NCI-H1436 (cell line): ENCODE results near the gene RPS8.
A peak's percentile ranks its signal among the peaks of the same experiment; 100 is the strongest.
"Not testable (repeated sequence)": the region's sequence is repeated elsewhere in the genome, so short reads cannot be mapped to it uniquely, and the experiment has no call there.

Experiments used
- DNase-seq: peaks from one replicate; lab custom pipeline; 2025; lab: John Stamatoyannopoulos, UW

RPS8 gene

DNA sequence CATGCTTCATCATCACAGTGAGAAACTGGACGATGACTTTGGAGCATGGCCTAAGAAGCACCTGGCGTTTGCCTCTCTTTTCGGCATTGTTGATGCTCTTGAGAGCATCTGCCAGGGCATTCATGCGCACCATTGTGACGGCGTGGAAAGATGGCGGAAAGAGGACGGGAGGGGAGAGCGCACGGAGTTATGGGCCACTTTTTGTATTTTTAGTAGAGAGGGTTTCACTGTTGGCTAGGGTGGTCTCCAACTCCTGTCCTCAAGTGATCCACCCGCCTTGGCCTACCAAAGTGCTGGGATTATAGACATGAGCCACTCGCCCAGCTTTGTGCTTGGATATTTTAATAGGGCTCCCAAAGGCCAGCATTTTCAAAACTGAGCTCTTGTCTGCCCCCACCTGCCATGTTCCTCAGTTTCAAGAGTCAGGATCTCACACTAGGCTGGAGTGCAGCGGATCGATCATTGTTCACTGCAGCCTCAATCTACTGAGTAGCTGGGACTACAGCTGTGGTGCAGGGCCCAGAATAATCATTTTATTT is 5.3 kb downstream of the RPS8 start:
- DNase-seq = no peak

DNA sequence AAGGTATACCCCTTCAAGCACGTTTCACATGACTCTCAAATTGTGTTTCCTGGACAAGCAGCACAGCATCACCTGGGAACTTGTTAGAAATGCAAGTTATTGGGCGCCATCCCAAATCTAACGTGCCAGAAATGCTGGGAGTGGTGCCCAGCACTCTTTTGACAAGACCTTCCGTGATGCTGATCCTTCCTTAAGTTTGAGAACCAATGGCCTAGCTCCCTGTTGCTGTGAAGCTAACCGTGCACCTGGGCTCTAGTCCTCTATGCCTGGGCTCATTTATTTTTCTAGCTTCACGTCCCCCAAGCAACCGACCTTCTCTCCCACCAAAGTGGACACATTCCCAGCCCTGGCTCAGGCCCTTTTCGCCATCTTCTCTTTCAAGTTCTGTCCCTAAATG is 8.4 kb downstream of the RPS8 start:
- no peak for DNase-seq

DNA sequence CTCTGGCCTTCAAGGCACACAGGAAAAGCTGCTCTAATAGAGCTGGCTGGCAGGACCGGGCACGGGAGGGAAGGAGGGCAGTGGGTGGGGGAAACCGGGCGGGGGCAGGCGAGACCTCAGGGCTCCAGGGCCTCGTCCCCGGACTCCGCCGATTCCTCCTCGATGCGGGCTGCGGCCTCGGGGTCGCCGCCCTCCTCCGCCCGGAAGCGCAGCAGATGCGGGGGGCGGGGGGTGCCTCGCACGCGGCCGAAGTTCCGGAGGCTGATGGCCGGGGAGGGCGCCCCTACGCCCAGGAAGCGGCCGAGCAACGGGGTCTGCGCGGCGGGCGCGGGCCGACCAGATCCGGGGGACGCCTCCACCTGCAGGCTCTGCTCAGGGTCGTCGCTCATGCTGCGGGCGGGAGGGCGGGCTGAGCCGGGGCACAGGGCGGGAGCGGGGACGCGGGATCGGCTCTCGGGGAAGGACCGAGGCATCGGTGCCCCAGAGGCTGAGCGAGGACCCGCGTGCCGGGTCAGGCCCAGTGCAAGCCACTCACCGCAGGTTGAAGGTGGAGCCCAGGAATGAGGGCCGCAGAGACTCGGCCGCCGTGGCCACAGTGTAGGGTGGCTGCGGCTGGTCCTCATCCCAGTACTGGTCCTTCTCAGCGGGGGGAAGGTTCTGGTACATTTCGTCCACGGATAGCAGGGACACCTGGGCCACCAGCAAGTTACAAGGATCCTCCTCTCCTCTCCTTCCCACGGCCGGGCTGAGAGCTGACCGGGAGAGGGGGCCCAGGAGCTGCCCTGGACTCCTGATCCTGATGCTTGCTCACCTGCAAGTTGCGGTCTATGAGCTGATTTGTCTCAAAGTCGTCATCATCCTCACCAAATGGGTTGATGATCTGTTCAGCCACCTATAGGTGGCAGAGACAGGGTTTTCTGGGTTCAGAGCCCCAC is 9.0 kb downstream of the RPS8 start:
- DNase-seq = no peak

DNA sequence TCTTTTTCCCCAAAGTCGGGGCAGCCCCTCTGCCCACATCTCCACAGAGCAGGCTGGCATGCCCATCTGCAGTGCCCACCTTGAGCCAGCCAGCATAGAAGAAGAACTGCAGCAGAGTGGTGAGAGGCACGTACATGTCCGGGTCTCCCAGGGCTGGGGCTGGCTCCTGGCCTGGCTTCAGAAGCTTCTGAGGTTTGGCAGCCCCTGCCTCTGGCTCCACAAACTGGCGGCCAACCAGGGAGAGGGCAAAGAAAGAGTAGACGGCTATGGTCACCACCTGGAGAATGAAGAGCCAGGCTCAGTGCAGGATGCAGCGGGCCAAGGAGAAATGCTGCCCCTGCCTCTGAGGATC is 9.7 kb downstream of the RPS8 start:
- no peak for DNase-seq

DNA sequence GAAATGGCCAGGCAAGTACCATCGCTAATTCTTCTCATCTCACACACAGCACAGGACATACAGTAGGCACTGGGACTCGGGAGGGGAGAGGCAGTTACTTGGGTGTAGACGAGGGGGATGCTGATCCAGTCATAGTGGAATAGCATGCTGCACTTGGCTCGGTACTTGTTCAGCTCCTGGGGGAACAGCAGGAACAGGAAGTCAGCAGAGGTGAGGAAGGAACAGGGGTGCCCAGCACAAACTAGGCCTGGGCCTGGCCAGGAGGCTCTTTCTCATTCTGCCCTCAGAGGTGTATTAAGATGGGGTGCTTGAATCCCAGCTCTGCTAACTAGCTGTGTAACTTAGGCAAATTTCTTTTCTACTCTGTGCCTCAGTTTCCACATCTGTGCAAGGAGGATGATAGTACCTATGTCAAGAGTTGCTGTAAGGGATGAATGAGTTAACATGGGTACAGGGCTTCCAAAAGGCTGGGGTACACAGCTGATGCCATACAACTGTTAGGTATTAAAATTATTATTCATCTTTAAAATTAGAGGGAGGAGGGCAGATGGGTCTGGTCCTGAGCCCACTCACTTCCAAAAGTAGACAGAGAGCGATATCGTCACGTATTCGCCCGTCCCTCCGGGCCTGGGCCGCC is 10.3 kb downstream of the RPS8 start:
- no peak for DNase-seq

DNA sequence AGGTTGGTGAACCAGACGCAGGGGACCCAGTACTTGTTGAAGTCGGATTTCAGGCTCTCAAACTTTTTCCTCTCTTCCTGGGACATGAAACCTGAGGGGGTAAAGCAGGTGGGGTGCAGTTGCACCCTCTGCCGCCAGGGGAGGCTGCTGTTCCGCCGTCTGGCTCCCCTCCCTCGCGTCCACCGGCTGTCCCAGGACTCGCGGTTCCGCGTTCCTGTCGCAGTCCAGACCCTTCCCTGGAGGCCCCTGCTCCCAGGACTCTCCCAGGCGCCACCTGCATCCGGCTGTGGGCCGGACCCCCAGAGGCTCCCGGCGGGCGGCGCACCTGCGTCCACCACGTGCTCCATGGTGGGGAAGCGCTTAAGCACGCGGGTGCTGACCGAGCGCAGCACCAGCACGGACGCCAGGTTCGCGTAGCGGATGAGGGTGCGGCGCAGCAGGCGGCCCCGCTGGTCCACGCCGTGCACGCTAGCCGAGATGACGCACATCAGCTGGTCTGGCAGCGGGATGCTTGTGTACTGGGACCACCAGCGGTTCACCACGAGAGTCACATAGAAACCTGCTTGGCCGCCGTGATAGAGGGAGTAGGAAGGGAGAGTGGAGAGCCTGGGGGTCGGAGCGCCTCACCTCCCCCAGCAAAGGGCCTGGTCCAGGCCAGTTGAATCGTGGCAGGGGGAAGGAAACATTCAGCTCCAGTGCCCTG is 10.9 kb downstream of the RPS8 start:
- DNase-seq = peak; percentile 45

DNA sequence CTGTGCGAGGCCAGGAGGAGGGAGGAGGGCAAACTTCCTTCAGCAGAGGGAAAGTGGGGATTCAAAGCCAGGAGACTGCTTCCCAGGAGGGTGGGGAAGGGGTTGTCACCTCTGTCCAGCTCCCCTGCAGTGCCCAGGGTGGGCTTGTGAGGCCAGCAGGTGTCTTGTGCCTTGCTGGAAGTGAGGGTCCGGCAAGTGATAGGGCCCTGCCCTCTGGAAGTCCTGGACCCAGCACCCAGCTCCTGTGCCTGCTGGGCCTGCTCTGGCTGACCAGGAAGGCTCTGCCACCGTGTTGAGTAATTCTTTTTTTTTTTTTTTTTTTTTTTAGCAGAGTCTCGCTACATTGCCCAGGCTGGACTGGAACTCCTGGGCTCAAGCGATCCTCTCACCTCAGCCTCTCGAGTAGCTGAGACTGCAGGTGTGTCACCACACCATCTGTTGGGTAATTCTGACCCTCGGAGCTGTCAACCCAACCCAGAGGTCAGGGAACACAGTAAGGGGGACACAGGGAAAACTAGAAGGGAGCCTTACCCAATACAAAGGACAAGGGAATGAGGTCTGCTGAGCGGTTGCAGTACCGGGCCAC is 11.6 kb downstream of the RPS8 start:
- DNase-seq = no peak

DNA sequence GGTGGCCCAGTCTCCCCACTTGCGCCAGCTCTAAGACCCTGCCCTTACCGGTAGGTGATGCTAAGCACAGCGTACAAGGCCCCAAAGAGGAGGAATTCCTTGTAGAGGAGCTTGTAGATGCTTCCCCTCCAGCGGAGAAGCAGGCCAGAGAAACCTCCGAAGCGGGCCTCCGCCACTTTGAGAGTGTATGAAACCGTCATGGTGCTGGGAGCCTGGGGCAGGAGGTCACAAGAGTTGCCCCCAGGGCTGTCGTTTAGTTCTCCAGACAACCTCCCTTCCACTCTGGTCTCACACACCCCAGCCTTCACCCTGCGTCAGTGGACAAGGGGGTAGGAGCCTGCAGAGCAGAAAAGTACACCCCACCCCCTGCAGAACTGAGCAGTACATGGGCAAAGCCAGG is 12.2 kb downstream of the RPS8 start:
- DNase-seq = no peak

DNA sequence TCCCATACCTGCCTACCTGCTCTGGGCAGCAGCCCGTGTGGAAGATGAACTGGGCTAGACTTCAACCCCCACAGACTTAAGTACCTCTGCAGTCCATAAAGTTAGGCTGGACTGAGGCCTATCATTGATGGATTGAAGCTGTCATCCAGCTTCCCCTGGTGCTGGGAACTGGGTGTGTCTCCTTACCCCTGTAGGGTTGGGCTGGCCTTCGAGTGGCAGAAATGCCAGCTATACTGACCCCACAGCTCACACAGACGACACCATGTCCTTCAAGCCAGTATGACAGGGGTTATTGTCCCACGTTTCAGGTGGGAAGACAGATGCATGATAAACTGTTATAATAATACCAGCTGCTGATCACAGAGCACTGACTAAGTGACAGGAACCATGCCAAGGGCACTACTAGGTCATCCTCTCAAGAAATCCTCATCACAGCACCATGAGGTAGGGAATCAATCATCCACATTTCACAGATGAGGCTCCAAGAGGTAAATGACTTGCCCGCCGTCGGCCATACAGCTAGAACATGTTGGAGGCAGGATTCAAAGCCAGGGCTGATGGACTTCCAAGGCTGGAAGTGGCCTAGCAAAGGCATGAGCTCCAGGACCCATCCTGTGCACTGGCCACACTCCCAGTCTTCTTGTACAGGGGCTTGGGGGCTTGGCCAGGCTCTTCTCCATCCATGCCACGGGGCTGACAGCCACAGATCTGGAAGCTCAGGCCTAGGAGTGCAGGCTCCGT is 12.9 kb downstream of the RPS8 start, which contains the start of gene BEST4:
Gene BEST4, minus strand, starts transcription at position 51 of the 741 bp plus-strand sequence. CDS start 465 bp downstream, outside the sequence.
- DNase-seq = no peak

DNA sequence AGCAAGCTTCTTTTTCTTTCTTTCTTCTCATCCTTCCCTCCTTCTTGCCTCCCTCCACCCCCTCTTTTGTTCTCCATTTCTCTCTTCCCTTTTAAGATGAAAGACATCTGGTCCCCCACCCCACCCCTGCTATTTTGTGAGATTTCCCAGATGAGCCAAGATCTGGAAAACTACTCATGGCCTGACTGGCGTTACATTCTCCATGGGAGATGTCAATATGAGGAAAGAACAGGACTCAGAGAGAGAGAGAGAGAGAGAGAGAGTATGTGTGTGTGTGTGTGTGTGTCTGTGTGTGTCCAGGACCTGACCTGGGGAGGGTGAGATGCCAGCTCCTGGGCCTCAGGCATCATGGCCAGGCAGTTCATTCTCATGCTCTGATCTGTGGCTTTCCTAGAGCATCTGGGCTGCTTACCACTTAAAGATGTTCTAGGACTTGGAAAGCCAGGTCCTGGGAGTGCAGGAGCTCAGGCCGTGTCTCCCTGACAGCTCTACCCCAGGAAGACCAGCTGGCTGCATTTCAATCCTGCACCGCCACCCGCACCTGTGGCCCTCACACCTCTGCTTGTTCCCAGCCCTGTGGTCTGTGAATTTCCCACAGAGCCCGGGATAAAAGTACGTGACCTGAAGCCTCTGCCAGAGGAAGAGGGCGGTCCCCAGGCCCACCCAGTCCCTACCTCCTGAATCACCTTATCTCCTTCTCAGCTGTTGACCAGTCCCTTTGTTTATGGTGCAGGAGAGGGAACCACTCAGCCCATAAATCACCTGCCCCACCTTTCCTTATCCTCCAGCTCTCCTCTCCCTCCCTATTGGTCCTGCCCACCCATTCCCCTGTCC is 15.8 kb downstream of the RPS8 start:
- no peak for DNase-seq

DNA sequence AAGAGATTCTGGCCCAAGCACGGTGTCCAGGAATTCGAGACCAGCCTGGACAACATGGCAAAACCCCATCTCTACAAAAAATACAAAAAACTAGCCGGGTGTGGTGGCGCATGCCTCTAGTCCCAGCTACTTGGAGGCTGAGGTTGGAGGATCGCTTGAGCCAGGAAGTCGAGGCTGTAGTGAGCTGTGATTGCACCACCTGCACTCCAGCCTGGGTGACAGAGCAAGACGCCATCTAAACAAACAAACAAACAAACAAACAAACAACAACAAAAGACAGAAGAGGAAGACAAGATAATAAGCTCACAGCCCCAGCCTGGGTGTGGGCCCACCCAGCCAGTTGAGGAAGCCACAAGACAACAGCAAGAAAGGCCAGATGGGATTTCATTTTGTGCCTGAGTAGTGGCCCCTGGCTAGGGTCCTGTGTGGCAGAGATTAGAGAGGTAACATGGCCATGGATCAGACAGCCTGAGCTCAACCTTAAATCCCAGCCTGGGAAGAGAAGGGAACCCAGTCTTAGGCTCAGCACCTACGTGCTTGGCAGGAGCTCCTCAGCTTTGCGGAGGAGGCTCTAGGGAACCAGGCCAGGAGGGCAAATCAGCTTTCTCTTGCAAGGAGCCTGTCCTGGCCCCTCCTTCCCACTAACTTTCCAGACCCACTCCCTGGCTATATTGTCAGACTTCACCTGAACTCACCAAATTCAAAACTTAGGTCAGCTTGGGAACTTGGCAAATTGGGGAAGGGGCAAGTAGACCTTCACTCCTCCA is 17.6 kb downstream of the RPS8 start:
- DNase-seq = no peak

DNA sequence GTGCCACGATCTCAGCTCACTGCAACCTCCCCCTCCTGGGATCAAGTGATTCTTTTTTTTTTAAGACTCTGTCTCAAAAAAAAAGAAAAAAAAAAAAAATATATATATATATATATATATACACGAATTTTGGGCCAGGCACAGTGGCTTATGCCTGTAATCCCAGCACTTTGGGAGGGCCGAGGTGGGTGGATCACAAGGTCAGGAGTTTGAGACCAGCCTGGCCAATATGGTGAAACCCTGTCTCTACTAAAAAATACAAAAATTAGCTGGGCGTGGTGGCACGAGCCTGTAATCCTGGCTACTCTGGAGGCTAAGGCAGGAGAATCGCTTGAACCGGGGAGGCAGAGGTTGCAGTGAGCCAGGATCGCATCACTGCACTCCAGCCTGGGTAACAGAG is 22.5 kb downstream of the RPS8 start:
- not testable (repeated sequence) for DNase-seq

DNA sequence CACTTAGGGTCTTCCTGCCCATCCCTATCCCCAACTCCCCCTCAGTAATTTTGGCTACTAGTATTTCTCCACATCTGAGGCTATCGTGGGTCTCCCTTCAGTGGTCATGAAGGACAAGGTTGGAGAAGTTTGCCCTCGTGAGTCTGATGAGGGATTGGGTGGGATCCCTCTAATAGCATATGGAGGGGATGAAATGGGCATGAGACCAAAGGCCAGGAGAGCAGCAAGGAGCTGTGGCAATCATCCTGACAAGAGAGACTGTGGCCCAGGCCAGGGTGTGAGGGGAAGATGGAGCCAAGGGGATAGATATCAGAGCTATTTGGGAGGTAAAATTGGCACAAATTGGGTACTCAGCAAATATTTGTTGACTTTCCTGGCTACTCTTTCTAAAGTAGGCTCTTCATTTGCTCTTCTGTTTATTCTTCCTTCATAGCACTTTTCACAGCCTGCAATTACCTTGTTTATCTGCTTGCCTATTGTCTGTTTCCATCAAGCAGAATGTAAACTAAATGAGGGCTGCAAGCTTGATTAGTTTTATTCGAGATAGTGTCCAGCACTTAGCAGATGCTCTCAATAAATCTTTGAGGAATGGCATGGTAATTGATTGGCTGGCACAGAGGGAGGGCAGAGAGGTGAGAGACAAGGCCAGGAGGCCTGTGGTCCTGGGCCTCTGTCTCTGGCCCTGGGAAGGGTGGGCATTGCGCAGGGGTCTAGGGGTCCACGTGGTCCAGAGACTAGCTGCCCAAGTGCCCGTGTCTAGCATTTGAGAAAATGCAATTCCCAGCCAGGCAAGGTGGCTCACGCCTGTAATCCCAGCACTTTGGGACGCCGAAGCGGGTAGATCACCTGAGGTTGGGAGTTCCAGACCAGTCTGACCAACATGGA is 23.4 kb downstream of the RPS8 start:
- peak; percentile 20 for DNase-seq

DNA sequence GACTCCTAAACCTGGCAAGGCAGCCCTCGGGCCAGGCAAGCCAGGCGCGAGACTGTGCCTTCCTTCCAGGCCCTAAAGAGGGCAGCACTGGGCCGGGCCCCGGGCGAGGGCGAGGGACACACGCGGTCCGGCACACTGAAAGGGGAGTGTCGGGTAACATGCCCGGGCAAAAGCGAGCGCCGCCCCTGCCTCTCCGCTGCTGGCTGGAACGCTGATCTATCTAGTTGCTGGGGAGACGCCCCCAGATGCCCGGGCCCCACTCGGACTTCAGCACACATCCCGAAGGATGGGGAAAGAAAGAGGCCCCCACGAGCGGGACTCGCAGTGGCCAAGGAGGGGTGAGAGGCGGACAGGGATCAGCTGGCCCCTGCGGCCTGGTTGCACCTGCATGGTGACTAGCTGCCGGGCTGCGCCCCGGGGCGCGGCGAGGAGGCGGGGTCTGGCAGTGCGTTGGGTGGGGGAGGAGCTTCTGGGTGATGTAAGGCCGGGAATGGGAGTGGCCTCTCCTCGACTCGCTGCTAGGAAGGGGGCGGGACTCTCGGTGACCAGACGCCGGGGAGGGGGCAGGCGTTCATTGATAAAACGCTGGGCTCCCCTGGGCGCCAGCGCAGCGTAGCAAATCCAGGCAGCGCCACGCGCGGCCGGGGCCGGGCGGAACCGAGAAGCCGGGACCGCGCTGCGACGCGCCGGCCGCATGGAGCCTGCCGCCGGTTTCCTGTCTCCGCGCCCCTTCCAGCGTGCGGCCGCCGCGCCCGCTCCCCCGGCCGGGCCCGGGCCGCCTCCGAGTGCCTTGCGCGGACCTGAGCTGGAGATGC is 24.6 kb downstream of the RPS8 start, which contains the start of gene PLK3:
Gene PLK3, plus strand, starts transcription at position 608 of the 815 bp plus-strand sequence. Its CDS starts 87 bp downstream, at position 695.
- DNase-seq = peak; percentile 97

DNA sequence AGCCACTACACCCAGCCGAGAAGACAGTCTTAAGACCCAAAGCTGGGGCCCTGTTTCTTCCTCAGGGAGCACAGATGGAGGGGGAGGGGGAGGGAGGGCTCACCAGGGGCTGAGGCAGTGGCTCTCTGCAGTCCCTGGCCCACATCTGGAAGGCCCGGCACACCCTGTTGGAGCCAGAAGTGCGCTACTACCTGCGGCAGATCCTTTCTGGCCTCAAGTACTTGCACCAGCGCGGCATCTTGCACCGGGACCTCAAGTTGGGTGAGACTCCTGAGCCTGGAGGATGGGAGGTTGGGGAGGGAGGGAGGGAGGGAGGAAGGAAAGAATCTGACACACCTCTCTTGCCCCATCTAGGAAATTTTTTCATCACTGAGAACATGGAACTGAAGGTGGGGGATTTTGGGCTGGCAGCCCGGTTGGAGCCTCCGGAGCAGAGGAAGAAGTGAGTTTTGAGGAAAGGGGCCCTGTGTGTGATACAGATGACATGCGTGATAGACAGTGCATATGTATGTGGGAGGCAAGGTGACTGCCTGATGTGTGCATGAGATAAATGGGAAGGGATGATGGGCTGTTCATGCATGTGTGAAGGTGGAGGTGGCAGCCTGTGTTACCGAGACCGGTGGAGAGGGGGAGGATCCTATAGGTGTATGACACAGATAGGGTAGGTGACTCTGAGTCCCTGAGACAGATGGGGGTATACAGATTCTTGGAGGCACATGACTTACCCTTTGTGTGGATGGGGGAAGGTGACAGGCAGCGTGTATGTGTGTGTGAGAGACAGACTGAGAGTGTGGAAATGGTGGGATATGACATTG is 26.4 kb downstream of the RPS8 start:
- no peak for DNase-seq

DNA sequence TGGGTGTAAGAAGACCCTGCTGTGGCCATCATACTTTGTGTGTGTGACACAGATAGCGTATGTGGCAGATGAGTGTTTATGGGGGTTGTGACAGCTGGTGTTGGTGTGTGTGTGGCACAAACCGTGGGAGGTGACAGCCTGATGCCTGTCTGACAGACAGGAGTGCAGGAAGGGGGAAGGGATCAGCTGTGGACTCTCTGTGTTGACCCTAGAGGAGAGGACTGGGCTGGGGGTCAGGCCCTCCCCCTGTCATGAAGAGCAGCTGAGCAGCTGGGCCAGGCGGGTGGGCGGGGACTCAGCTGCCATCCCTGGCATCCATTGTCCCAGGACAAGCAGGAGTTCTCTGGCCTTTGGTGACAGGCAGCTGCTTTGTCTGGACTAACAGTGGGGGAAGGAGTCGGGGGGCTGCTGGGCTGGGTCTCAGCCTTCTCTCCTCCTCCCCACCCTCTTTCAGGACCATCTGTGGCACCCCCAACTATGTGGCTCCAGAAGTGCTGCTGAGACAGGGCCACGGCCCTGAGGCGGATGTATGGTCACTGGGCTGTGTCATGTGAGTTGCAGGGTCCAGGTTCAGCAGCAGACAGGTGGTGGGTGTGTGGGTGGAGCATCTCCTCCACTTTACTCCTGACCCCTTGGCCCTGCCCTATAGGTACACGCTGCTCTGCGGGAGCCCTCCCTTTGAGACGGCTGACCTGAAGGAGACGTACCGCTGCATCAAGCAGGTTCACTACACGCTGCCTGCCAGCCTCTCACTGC is 27.1 kb downstream of the RPS8 start:
- no peak for DNase-seq
